Parathyroid adenoma (tissue), 2 donors: ENCODE data around the gene BAHCC1.

Experiments used
- H2AFZ ChIP-seq: fragments of 300-600 bp; sonication (generic); one replicate; pipeline ENCODE4 v1.7.0; 2017; ENCODE audit warnings: antibody characterized with exemption, mild to moderate bottlenecking
- H3K27ac ChIP-seq: fragments of 300-600 bp; sonication (generic); one replicate; pipeline ENCODE4 v1.7.0; 2017
- H3K27me3 ChIP-seq: fragments of 300-600 bp; sonication (generic); one replicate; pipeline ENCODE4 v1.7.0; 2017; ENCODE audit warnings: low read length; ENCODE audit not compliant: control insufficient read depth, insufficient read depth
- H3K36me3 ChIP-seq: fragments of 300-600 bp; sonication (generic); one replicate; pipeline ENCODE4 v1.7.0; 2017; ENCODE audit warnings: low read length; ENCODE audit not compliant: control insufficient read depth, insufficient read depth
- H3K4me1 ChIP-seq: fragments of 300-600 bp; sonication (generic); one replicate; pipeline ENCODE4 v1.7.0; 2017; ENCODE audit warnings: control low read depth
- H3K4me2 ChIP-seq: fragments of 300-600 bp; sonication (generic); one replicate; pipeline ENCODE4 v1.7.0; 2017; ENCODE audit warnings: low read length
- H3K4me3 ChIP-seq: fragments of 300-600 bp; sonication (generic); one replicate; pipeline ENCODE4 v1.7.0; 2017; ENCODE audit warnings: low read depth, low read length
- H3K79me2 ChIP-seq: fragments of 300-600 bp; sonication (generic); one replicate; pipeline ENCODE4 v1.7.0; 2017; ENCODE audit warnings: control low read depth
- H3K9ac ChIP-seq: fragments of 300-600 bp; sonication (generic); one replicate; pipeline ENCODE4 v1.7.0; 2017; ENCODE audit warnings: mild to moderate bottlenecking
- H3K9me3 ChIP-seq: fragments of 300-600 bp; sonication (generic); one replicate; pipeline ENCODE4 v1.7.0; 2017; ENCODE audit warnings: low read length; ENCODE audit not compliant: control insufficient read depth
- TF ChIP-seq, protein P1 (sequence below): fragments of 300-600 bp; sonication (generic); IDR thresholded peaks from one replicate; pipeline ENCODE4 v1.7.0; 2017; ENCODE audit warnings: antibody characterized with exemption, mild to moderate bottlenecking
- donor health status: primary hyperparathyroidism.

Gene BAHCC1

DNA sequence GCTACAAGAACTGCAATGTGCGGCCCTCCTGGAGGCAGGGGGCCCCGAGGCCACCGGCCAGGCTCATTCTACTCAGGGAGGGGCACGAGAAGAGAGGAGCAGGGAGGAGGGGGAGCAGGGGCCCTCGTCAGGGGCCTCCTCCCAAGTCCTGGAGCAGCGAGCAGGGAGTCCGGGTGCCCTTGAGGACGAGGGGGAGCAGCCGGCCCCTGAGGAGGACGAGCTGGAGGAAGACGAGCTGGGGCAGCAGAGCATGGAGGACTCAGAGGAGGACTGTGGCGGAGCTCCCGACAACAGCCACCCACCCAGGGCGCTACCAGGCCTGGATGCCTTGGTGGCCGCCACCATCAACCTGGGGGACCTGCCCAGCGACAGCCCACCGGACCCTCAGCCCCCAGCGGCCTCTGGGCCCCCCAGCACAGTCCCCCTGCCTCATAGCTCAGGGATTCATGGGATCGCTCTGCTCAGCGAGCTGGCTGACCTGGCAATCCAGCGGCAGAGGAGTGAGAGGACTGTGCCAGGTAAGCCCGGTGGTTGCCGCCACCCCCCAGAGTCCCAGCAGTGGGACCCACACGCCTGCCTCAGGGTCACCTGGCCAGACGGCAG is 52.2 kb downstream of the BAHCC1 start:
- TF ChIP-seq, protein P1, sequence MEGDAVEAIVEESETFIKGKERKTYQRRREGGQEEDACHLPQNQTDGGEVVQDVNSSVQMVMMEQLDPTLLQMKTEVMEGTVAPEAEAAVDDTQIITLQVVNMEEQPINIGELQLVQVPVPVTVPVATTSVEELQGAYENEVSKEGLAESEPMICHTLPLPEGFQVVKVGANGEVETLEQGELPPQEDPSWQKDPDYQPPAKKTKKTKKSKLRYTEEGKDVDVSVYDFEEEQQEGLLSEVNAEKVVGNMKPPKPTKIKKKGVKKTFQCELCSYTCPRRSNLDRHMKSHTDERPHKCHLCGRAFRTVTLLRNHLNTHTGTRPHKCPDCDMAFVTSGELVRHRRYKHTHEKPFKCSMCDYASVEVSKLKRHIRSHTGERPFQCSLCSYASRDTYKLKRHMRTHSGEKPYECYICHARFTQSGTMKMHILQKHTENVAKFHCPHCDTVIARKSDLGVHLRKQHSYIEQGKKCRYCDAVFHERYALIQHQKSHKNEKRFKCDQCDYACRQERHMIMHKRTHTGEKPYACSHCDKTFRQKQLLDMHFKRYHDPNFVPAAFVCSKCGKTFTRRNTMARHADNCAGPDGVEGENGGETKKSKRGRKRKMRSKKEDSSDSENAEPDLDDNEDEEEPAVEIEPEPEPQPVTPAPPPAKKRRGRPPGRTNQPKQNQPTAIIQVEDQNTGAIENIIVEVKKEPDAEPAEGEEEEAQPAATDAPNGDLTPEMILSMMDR: no peak
- no peak overlapping the region for H2AFZ ChIP-seq
- H3K36me3 ChIP-seq: no peaks in the 10 kb centered on the region
- no peaks in the 10 kb centered on the region for H3K4me1 ChIP-seq
- H3K4me3 ChIP-seq: no peak overlapping the region
- no peaks in the 10 kb centered on the region for H3K9me3 ChIP-seq
- H3K79me2 ChIP-seq: no peaks in the 10 kb centered on the region
- no peak overlapping the region for H3K27ac ChIP-seq
- no peaks in the 10 kb centered on the region for H3K27me3 ChIP-seq
- no peak overlapping the region for H3K9ac ChIP-seq
- no peak overlapping the region for H3K4me2 ChIP-seq

DNA sequence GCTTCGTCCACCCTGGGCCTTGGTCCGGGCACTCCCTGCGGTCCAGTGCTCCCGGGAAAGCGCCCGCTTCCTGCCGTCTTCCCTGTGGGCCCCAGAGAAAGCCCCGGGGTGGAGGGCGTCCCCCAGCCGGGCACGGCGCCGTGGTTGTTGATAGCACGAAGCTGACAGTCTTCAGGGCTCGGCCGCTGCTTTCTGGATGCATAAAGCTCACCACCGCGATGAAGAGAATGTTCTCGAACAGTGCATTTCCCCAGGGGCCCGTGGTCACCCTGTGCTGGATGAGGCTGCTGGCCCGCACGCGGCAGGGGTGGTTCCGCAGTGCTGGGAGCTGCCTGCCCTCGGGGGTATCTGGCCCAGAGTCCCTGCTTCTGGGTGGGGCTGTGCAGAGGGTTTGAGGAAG is 53.2 kb downstream of the BAHCC1 start:
- Histone ChIP-seq H3K4me3 (no peak overlapping the region), H3K9me3 (no peaks in the 10 kb centered on the region), H3K79me2 (no peaks in the 10 kb centered on the region), H3K27me3 (no peaks in the 10 kb centered on the region), H3K27ac (no peak overlapping the region), H3K36me3 (no peaks in the 10 kb centered on the region), H3K9ac (no peak overlapping the region), H3K4me1 (no peaks in the 10 kb centered on the region), H3K4me2 (no peak overlapping the region), H2AFZ (no peak overlapping the region)
- TF ChIP-seq, protein P1: no peak

DNA sequence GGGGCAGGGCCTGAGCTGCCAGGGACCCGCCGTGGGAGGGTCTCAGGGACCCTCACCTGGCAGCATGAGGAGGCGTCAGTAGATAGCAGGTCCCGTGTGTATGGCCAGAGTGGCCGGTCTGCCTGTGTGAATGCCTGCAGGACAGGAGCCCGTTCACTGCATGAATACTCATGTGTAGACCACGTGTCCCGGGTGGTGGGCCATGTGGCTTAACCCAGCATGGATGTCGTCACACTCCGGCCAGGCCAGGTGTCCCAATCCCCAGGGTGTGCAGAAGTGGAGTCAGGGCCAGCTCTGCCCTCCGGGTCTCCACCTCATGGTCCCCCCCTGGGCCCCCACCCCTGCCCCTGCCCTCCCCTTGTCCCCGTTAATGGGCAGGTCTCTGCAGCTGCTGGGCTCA is 53.7 kb downstream of the BAHCC1 start:
- Histone ChIP-seq H3K9ac (no peak overlapping the region), H3K79me2 (no peaks in the 10 kb centered on the region), H3K9me3 (no peaks in the 10 kb centered on the region), H2AFZ (no peak overlapping the region), H3K27ac (no peak overlapping the region), H3K36me3 (no peaks in the 10 kb centered on the region), H3K27me3 (no peaks in the 10 kb centered on the region), H3K4me2 (no peak overlapping the region), H3K4me3 (no peak overlapping the region), H3K4me1 (no peaks in the 10 kb centered on the region)
- TF ChIP-seq, protein P1: no peak

DNA sequence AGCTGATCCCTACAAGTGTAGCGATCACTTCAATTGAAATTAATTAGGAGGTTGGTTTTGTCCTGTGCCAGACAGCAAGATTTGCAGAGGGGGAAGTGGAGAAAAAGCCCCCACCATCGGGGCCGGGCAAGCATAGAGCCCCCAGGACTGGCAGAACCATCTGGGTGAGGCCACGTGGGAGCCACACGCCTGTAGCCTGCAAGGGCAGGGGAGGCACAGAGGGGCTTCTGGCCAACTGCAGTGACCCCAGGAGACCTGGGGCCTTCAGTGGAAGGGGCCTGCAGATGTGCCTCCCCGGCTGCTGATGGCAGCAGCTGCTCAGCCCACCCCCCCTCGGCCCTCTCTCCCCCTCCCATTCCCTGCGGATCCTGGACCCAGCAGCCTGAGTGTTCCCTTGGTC is 54.1 kb downstream of the BAHCC1 start:
- no peak overlapping the region for H3K9ac ChIP-seq
- TF ChIP-seq, protein P1: no peak
- H3K36me3 ChIP-seq: no peaks in the 10 kb centered on the region
- H2AFZ ChIP-seq: no peak overlapping the region
- no peak overlapping the region for H3K4me3 ChIP-seq
- no peak overlapping the region for H3K4me2 ChIP-seq
- H3K9me3 ChIP-seq: no peaks in the 10 kb centered on the region
- no peaks in the 10 kb centered on the region for H3K27me3 ChIP-seq
- no peak overlapping the region for H3K27ac ChIP-seq
- H3K4me1 ChIP-seq: no peaks in the 10 kb centered on the region
- no peaks in the 10 kb centered on the region for H3K79me2 ChIP-seq

DNA sequence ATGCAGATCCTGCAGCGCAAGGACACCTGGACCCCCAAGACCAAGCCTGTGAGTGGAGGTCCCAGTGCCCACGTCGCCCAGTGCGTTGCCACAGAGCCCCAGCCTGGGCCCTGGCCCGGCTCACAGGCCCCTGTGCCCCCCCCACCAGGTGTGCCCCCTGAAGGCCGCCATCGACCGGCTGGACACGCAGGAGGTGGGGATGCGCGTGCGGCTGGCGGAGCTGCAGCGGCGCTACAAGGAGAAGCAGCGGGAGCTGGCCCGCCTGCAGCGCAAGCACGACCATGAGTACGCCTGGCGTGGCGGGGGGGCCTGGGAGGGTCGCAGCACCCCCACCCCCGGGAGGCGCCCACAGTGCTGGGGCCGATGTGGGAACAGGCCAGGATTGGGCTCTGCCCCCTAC is 56.6 kb downstream of the BAHCC1 start:
- no peaks in the 10 kb centered on the region for H3K9me3 ChIP-seq
- no peaks in the 10 kb centered on the region for H3K27me3 ChIP-seq
- H3K4me1 ChIP-seq: no peaks in the 10 kb centered on the region
- H2AFZ ChIP-seq: no peak overlapping the region
- H3K4me3 ChIP-seq: no peak overlapping the region
- TF ChIP-seq, protein P1: no peak
- H3K36me3 ChIP-seq: no peaks in the 10 kb centered on the region
- no peak overlapping the region for H3K9ac ChIP-seq
- H3K79me2 ChIP-seq: no peaks in the 10 kb centered on the region
- no peak overlapping the region for H3K27ac ChIP-seq
- H3K4me2 ChIP-seq: no peak overlapping the region
